CD8-positive, alpha-beta memory T cell (primary cell): ENCODE data around the gene KCTD10. TPM values are rescaled to one million over a fixed set of nuclear protein-coding genes. Genes with fewer than 3 reads are reported as not detected.

Source experiments
- CTCF ChIA-PET: fragments of 350-600 bp; sonication (Branson Sonifier 250); formaldehyde crosslinking; loops from one replicate; lab custom pipeline; 2021; ENCODE audit warnings: antibody characterized with exemption; lab: Charles Lee
- POLR2A ChIA-PET: fragments of 350-600 bp; sonication (Branson Sonifier 250); formaldehyde crosslinking; loops from one replicate; lab custom pipeline; 2021; ENCODE audit warnings: antibody characterized with exemption; lab: Charles Lee
- DNase-seq, 5 donors: peaks; one replicate each; pipeline versions ENCODE4 v3.0.0 to v3.0.0-alpha.2; 2020 to 2022; ENCODE audit warnings: mixed read lengths in 1 of 5
- H3K27ac ChIP-seq: one replicate; pipeline ENCODE4 v1.7.0; 2013; ENCODE audit warnings: low read depth, mild to moderate bottlenecking, low read length, moderate library complexity
- H3K27me3 ChIP-seq: 2 replicates; pipeline ENCODE4 v1.7.0; 2013; ENCODE audit warnings: low read length, mild to moderate bottlenecking; ENCODE audit not compliant: insufficient read depth, poor library complexity, severe bottlenecking
- H3K36me3 ChIP-seq: 2 replicates; pipeline ENCODE4 v1.7.0; 2013; ENCODE audit warnings: mild to moderate bottlenecking, low read length, moderate library complexity; ENCODE audit not compliant: insufficient read depth
- H3K4me1 ChIP-seq: 2 replicates; pipeline ENCODE4 v1.7.0; 2013; ENCODE audit warnings: mild to moderate bottlenecking, low read length, moderate library complexity; ENCODE audit not compliant: insufficient read depth
- H3K4me3 ChIP-seq: 2 replicates; pipeline ENCODE4 v1.7.0; 2013; ENCODE audit warnings: mild to moderate bottlenecking, low read length
- H3K9me3 ChIP-seq: 2 replicates; pipeline ENCODE4 v1.7.0; 2013; ENCODE audit warnings: mild to moderate bottlenecking, low read length
- H3K27ac Mint-ChIP-seq, 8 donors: one replicate each; pipeline ENCODE4 v1.8.0; 2020 to 2021; ENCODE audit warnings: mixed read lengths in 8 of 8, mild to moderate bottlenecking in 6 of 8, inconsistent platforms in 3 of 8, moderate library complexity in 3 of 8
- H3K27me3 Mint-ChIP-seq, 2 donors: one replicate each; pipeline ENCODE4 v1.8.0; 2020 to 2021; ENCODE audit warnings: mixed read lengths in 2 of 2, mild to moderate bottlenecking in 1 of 2, moderate library complexity in 1 of 2
- H3K36me3 Mint-ChIP-seq, 3 donors: one replicate each; pipeline ENCODE4 v1.8.0; 2020 to 2021; ENCODE audit warnings: mixed read lengths in 3 of 3, inconsistent platforms in 1 of 3, mild to moderate bottlenecking in 1 of 3
- H3K4me1 Mint-ChIP-seq, 3 donors: one replicate each; pipeline ENCODE4 v1.8.0; 2020 to 2021; ENCODE audit warnings: mixed read lengths in 3 of 3, inconsistent platforms in 1 of 3, mild to moderate bottlenecking in 1 of 3
- H3K4me3 Mint-ChIP-seq, 7 donors: one replicate each; pipeline ENCODE4 v1.8.0; 2020 to 2021; ENCODE audit warnings: mixed read lengths in 7 of 7, mild to moderate bottlenecking in 6 of 7, moderate library complexity in 4 of 7, inconsistent platforms in 2 of 7
- H3K9me3 Mint-ChIP-seq, 5 donors: one replicate each; pipeline ENCODE4 v1.8.0; 2020 to 2022; ENCODE audit warnings: mixed read lengths in 5 of 5, mild to moderate bottlenecking in 3 of 5, moderate library complexity in 2 of 5, inconsistent platforms in 1 of 5
- polyA plus RNA-seq: library from polyadenylated mRNA; unstranded; fragments of 300-500 nt; fragmentation: Illumina TruSeq; gene quantifications from one replicate; pipeline ENCODE4 v1.2.3, GENCODE V29; 2021
- total RNA-seq, 2 experiments: library from RNA; stranded (reverse); gene quantifications; one replicate each; pipeline ENCODE4 v1.2.3, GENCODE V29; 2021

Gene KCTD10
- total and polyA plus RNA-seq, 3 experiments from 2014 or later: 27.4 to 48.1 (median 44.9) TPM

- DNase-seq: no peak
- Histone ChIP-seq H3K4me1 (peaks cover 20% of the 10 kb centered on the region), H3K36me3 (peaks cover 14% of the 10 kb centered on the region), H3K27ac (no peak overlapping the region), H3K27me3 (no peaks in the 10 kb centered on the region), H3K9me3 (no peaks in the 10 kb centered on the region), H3K4me3 (no peak overlapping the region)
- no peak overlapping the region for H3K4me3 Mint-ChIP-seq
- H3K9me3 Mint-ChIP-seq: no peaks in the 10 kb centered on the region
- H3K4me1 Mint-ChIP-seq: peaks cover 38 to 75% (median 56%) of the 10 kb centered on the region in 3 donors
- no peak overlapping the region for H3K27ac Mint-ChIP-seq
- POLR2A ChIA-PET: no interaction called here
- CTCF ChIA-PET: no interaction called here
- H3K27me3 Mint-ChIP-seq: no peaks in the 10 kb centered on the region
- peaks cover 0 to 80% (median 10%) of the 10 kb centered on the region in 3 donors for H3K36me3 Mint-ChIP-seq
Measured at GRCh38 chr12:109466821-109467220, 10.3 kb downstream of the KCTD10 start.

GRCh38 chr12:109466305-109466704 lies 10.8 kb downstream of the KCTD10 start:
- no peak overlapping the region for H3K27ac ChIP-seq
- H3K4me3 ChIP-seq: no peak overlapping the region
- H3K9me3 ChIP-seq: no peaks in the 10 kb centered on the region
- Mint-ChIP-seq H3K27ac (peak overlapping the region in 1 of 8 donors; percentile 29), H3K4me3 (no peak overlapping the region), H3K27me3 (no peaks in the 10 kb centered on the region), H3K9me3 (no peaks in the 10 kb centered on the region), H3K4me1 (peaks cover 41 to 79% (median 60%) of the 10 kb centered on the region in 3 donors), H3K36me3 (peaks cover 0 to 83% (median 10%) of the 10 kb centered on the region in 3 donors)
- CTCF ChIA-PET: no interaction called here
- H3K36me3 ChIP-seq: peaks cover 14% of the 10 kb centered on the region
- H3K4me1 ChIP-seq: peaks cover 25% of the 10 kb centered on the region
- no peaks in the 10 kb centered on the region for H3K27me3 ChIP-seq
- no peak for DNase-seq
- POLR2A ChIA-PET: no interaction called here

DNA sequence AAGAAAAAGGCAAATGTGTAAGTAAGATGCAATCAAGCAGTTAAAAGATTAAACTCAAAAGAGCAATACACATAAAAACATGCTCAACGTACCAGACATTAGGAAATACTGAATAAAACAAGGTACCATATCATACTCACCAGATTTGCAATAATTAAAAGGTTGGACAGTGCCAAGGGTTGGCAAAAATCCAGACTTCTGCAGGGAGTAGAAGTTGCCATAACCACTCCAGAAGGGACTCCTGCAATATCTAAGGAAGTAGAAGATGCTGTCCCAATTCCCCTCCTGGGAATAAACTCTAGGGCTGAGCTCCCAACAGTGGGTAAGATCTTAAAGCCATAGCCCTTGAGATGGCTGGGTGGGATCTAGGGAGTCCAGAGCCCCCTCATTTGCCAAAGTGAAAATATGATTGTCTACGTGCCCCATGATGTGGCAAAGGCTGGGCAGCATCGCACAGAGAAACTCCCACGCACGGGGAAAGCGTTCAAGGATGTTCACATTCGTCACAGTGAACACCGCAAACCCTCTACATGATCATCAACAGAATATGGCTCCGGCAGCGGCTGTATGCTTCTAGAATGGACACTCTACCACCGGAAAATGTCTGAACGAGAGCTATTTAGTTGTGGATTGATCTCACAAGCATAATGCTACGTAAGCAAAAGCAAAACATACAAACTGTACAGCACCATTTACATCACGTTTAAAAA lies 12.3 kb downstream of the KCTD10 start:
- no peak for DNase-seq
- ChIA-PET POLR2A (no interaction called here), CTCF (no interaction called here)
- Mint-ChIP-seq H3K27me3 (no peaks in the 10 kb centered on the region), H3K4me1 (peaks cover 34 to 67% (median 50%) of the 10 kb centered on the region in 3 donors), H3K9me3 (no peaks in the 10 kb centered on the region), H3K36me3 (peaks cover 0 to 81% (median 8%) of the 10 kb centered on the region in 3 donors), H3K27ac (peak overlapping the region in 3 of 8 donors; percentile 12 to 43 (median 23)), H3K4me3 (no peak overlapping the region)
- Histone ChIP-seq H3K36me3 (peaks cover 18% of the 10 kb centered on the region), H3K9me3 (no peaks in the 10 kb centered on the region), H3K4me3 (no peak overlapping the region), H3K27me3 (no peaks in the 10 kb centered on the region), H3K27ac (no peak overlapping the region), H3K4me1 (peaks cover 29% of the 10 kb centered on the region)

GRCh38 chr12:109463756-109464155 lies 13.3 kb downstream of the KCTD10 start:
- Mint-ChIP-seq H3K9me3 (no peaks in the 10 kb centered on the region), H3K27me3 (no peaks in the 10 kb centered on the region), H3K4me1 (peaks cover 31 to 64% (median 50%) of the 10 kb centered on the region in 3 donors), H3K36me3 (peaks cover 0 to 85% (median 8%) of the 10 kb centered on the region in 3 donors), H3K4me3 (no peak overlapping the region), H3K27ac (no peak overlapping the region)
- Histone ChIP-seq H3K27me3 (no peaks in the 10 kb centered on the region), H3K4me1 (peaks cover 29% of the 10 kb centered on the region), H3K27ac (no peak overlapping the region), H3K9me3 (no peaks in the 10 kb centered on the region), H3K4me3 (no peak overlapping the region), H3K36me3 (peaks cover 12% of the 10 kb centered on the region)
- ChIA-PET POLR2A (no interaction called here), CTCF (no interaction called here)
- no peak for DNase-seq

- ChIA-PET POLR2A (no interaction called here), CTCF (interaction anchor here (0.9 kb wide), 1 partner anchor 13 kb away, joined by 3 read pairs; no protein-coding TSS in a partner anchor)
- H3K4me1 ChIP-seq: peaks cover 29% of the 10 kb centered on the region
- Mint-ChIP-seq H3K27ac (peak overlapping the region in 4 of 8 donors; percentile 12 to 80 (median 65)), H3K36me3 (peaks cover 0 to 82% (median 8%) of the 10 kb centered on the region in 3 donors), H3K4me3 (peak overlapping the region in 1 of 7 donors; percentile 40), H3K9me3 (no peaks in the 10 kb centered on the region), H3K27me3 (no peaks in the 10 kb centered on the region), H3K4me1 (peaks cover 31 to 64% (median 50%) of the 10 kb centered on the region in 3 donors)
- no peaks in the 10 kb centered on the region for H3K9me3 ChIP-seq
- H3K36me3 ChIP-seq: peaks cover 12% of the 10 kb centered on the region
- no peaks in the 10 kb centered on the region for H3K27me3 ChIP-seq
- no peak overlapping the region for H3K27ac ChIP-seq
- H3K4me3 ChIP-seq: no peak overlapping the region
- DNase-seq: peak in 1 of 5 donors; percentile 19
Measured at GRCh38 chr12:109462868-109463692, 14.0 kb downstream of the KCTD10 start.

DNA sequence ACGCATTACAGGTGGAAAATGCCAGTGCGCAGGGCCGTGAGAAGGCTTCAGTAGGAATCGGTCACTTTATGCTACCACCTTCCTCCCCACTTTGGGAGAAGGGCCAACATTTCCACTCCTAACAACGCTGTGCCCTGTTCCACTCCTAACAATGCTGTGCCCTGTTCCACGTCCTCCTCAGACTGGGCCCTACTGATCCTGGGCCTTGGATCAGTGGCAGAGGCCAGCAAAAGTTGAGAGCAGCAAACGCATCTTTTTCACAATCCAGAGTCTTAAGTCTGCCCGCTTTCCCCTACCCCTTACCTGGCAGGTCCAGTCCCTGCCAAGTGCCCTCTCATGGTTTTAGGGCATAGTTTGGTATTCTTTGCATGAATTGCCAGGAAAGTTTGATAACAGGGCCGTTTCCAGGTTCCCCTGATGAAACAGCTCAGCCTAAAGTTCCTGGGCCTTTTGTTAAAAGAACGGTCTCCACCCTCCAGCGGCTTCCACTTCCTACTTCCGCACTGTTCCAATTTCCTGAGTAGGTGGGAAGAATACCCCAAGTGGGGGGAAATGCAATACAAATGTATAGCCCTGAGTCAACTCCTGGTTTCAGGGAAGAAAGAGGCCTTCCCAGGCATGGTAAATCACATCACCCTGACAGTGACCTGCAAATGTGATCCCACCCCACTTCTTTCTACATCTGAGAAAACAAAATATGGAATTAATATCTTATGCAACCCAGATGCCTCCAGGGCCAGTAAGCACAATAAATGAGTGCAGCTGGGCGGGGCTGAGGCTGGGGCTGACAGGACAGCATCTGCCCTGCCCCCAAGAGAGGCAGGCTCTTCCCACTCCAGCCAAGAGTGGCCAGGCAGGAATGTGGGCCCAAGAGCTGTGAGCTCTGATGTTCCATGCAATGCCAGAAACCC lies 15.0 kb downstream of the KCTD10 start:
- Histone ChIP-seq H3K27ac (peak overlapping the region; percentile 61), H3K4me1 (peaks cover 29% of the 10 kb centered on the region), H3K9me3 (no peaks in the 10 kb centered on the region), H3K27me3 (no peaks in the 10 kb centered on the region), H3K36me3 (peaks cover 11% of the 10 kb centered on the region), H3K4me3 (no peak overlapping the region)
- Mint-ChIP-seq H3K36me3 (peaks cover 1 to 82% (median 14%) of the 10 kb centered on the region in 3 donors), H3K27ac (peak overlapping the region in 3 of 8 donors; percentile 13 to 80 (median 67)), H3K27me3 (no peaks in the 10 kb centered on the region), H3K9me3 (no peaks in the 10 kb centered on the region), H3K4me1 (peaks cover 31 to 64% (median 50%) of the 10 kb centered on the region in 3 donors), H3K4me3 (no peak overlapping the region)
- CTCF ChIA-PET: interaction anchor here (0.9 kb wide), 1 partner anchor 14 kb away, joined by 3 read pairs; no protein-coding TSS in a partner anchor
- POLR2A ChIA-PET: no interaction called here
- DNase-seq: no peak

- peaks cover 4 to 83% (median 19%) of the 10 kb centered on the region in 3 donors for H3K36me3 Mint-ChIP-seq
- H3K27ac Mint-ChIP-seq: peak overlapping the region in 5 of 8 donors; percentile 35 to 86 (median 77)
- no peaks in the 10 kb centered on the region for H3K27me3 Mint-ChIP-seq
- ChIA-PET POLR2A (no interaction called here), CTCF (no interaction called here)
- Histone ChIP-seq H3K4me3 (no peak overlapping the region), H3K9me3 (no peaks in the 10 kb centered on the region), H3K27me3 (no peaks in the 10 kb centered on the region), H3K4me1 (peaks cover 29% of the 10 kb centered on the region), H3K36me3 (peaks cover 19% of the 10 kb centered on the region), H3K27ac (peak overlapping the region; percentile 61)
- no peaks in the 10 kb centered on the region for H3K9me3 Mint-ChIP-seq
- peak overlapping the region in 1 of 7 donors; percentile 10 for H3K4me3 Mint-ChIP-seq
- H3K4me1 Mint-ChIP-seq: peaks cover 31 to 56% (median 48%) of the 10 kb centered on the region in 3 donors
- no peak for DNase-seq
Measured at GRCh38 chr12:109461049-109461845, 15.9 kb downstream of the KCTD10 start.
